SIG-M5 (cell line): ENCODE data around the gene ERC1.
"Not testable (repeated sequence)": the region's sequence is repeated elsewhere in the genome, so short reads cannot be mapped to it uniquely, and the experiment has no call there.

Experiments
- DNase-seq: peaks from one replicate; lab custom pipeline; 2025; lab: John Stamatoyannopoulos, UW

The ERC1 gene

GRCh38 chr12:1319212-1319611 is 328.2 kb downstream of the ERC1 start:
- DNase-seq = no peak

- no peak for DNase-seq
These were observed 329.0 kb downstream of the ERC1 start for GRCh38 chr12:1320021-1320420.

GRCh38 chr12:1322821-1323220 is 331.8 kb downstream of the ERC1 start:
- DNase-seq = no peak

- no peak for DNase-seq
These were observed 333.1 kb downstream of the ERC1 start for GRCh38 chr12:1324099-1324498.

- no peak for DNase-seq
These were observed 333.9 kb downstream of the ERC1 start for GRCh38 chr12:1324910-1325309.

- DNase-seq = no peak
These were observed 334.6 kb downstream of the ERC1 start for GRCh38 chr12:1325666-1326065.

GRCh38 chr12:1326258-1326657 is 335.2 kb downstream of the ERC1 start:
- DNase-seq = no peak

- DNase-seq = peak; percentile 67
These were observed 337.4 kb downstream of the ERC1 start for GRCh38 chr12:1328391-1328790.

- DNase-seq = no peak
These were observed 338.9 kb downstream of the ERC1 start for GRCh38 chr12:1329784-1330476.

GRCh38 chr12:1330477-1330827 is 339.4 kb downstream of the ERC1 start:
- DNase-seq = no peak

- DNase-seq = no peak
These were observed 341.3 kb downstream of the ERC1 start for GRCh38 chr12:1332327-1332726.

GRCh38 chr12:1338483-1339177 is 347.6 kb downstream of the ERC1 start:
- DNase-seq = no peak

GRCh38 chr12:1339178-1339541 is 348.1 kb downstream of the ERC1 start:
- DNase-seq = not testable (repeated sequence)

GRCh38 chr12:1339618-1340319 is 348.7 kb downstream of the ERC1 start:
- DNase-seq = no peak

GRCh38 chr12:1341270-1341669 is 350.2 kb downstream of the ERC1 start:
- DNase-seq = not testable (repeated sequence)

- DNase-seq = no peak
These were observed 352.4 kb downstream of the ERC1 start for GRCh38 chr12:1343422-1343821.

GRCh38 chr12:1344245-1344644 is 353.2 kb downstream of the ERC1 start:
- no peak for DNase-seq

- no peak for DNase-seq
These were observed 355.1 kb downstream of the ERC1 start for GRCh38 chr12:1346126-1346525.

- no peak for DNase-seq
These were observed 356.3 kb downstream of the ERC1 start for GRCh38 chr12:1347294-1347693.

- DNase-seq = no peak
These were observed 357.6 kb downstream of the ERC1 start for GRCh38 chr12:1348606-1349005.

GRCh38 chr12:1350055-1350933 is 359.3 kb downstream of the ERC1 start:
- DNase-seq = no peak

- no peak for DNase-seq
These were observed 359.9 kb downstream of the ERC1 start for GRCh38 chr12:1350934-1351240.

- no peak for DNase-seq
These were observed 360.9 kb downstream of the ERC1 start for GRCh38 chr12:1351926-1352325.
